BLaER1 (cell line): Measurements from ENCODE around the gene FCER2.

Source experiments
- H3K27ac ChIP-seq: shearing (Covaris generic); formaldehyde crosslinking; 2 replicates; pipeline ENCODE4 v1.8.1; 2022
- H3K27me3 ChIP-seq: shearing (Covaris generic); formaldehyde crosslinking; 2 replicates; pipeline ENCODE4 v1.8.1; 2022
- H3K36me3 ChIP-seq: shearing (Covaris generic); formaldehyde crosslinking; 2 replicates; pipeline ENCODE4 v1.8.1; 2022
- H3K4me1 ChIP-seq: shearing (Covaris generic); formaldehyde crosslinking; 2 replicates; pipeline ENCODE4 v1.8.1; 2022
- H3K4me2 ChIP-seq: shearing (Covaris generic); formaldehyde crosslinking; 2 replicates; pipeline ENCODE4 v1.8.1; 2022
- H3K4me3 ChIP-seq: shearing (Covaris generic); formaldehyde crosslinking; 2 replicates; pipeline ENCODE4 v1.8.1; 2022
- H3K9ac ChIP-seq: shearing (Covaris generic); formaldehyde crosslinking; 2 replicates; pipeline ENCODE4 v1.8.1; 2022
- H3K9me3 ChIP-seq: shearing (Covaris generic); formaldehyde crosslinking; 2 replicates; pipeline ENCODE4 v1.8.1; 2022
- H4K20me1 ChIP-seq: shearing (Covaris generic); formaldehyde crosslinking; 2 replicates; pipeline ENCODE4 v1.8.1; 2022
- Cebpa-rat ChIP-seq: shearing (Covaris generic); IDR thresholded peaks from 2 replicates; pipeline ENCODE4 v1.8.1; 2022

The FCER2 gene

DNA sequence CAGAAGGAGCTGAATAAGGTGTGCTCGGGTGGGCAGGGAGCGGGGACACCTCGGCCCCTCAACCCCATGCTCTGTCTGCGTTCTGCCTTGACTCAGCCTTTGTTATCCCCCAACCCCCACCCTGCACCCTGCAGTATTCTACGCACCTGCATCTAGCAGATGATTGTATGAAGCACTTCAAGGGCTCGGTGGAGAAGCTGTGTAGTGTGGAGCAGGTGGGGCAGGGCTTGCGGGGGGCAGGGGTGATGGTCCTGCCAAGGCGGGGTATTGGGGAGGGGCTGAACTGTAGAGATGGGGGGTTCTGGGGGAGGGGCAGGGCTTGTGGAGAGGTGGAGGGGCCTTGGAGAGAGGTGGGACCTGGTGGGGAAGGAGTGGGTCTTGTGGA, 58.9 kb downstream of the FCER2 start:
- no peaks in the 10 kb centered on the region for H3K9me3 ChIP-seq
- no peak overlapping the region for H3K27ac ChIP-seq
- TF ChIP-seq Cebpa-rat: no peak
- no peak overlapping the region for H3K4me2 ChIP-seq
- no peaks in the 10 kb centered on the region for H3K27me3 ChIP-seq
- peaks cover 15% of the 10 kb centered on the region; the same call in 1 of the 2 replicates for H4K20me1 ChIP-seq
- no peak overlapping the region for H3K9ac ChIP-seq
- peaks cover 8% of the 10 kb centered on the region for H3K4me1 ChIP-seq
- peaks cover 75% of the 10 kb centered on the region for H3K36me3 ChIP-seq
- no peak overlapping the region for H3K4me3 ChIP-seq

DNA sequence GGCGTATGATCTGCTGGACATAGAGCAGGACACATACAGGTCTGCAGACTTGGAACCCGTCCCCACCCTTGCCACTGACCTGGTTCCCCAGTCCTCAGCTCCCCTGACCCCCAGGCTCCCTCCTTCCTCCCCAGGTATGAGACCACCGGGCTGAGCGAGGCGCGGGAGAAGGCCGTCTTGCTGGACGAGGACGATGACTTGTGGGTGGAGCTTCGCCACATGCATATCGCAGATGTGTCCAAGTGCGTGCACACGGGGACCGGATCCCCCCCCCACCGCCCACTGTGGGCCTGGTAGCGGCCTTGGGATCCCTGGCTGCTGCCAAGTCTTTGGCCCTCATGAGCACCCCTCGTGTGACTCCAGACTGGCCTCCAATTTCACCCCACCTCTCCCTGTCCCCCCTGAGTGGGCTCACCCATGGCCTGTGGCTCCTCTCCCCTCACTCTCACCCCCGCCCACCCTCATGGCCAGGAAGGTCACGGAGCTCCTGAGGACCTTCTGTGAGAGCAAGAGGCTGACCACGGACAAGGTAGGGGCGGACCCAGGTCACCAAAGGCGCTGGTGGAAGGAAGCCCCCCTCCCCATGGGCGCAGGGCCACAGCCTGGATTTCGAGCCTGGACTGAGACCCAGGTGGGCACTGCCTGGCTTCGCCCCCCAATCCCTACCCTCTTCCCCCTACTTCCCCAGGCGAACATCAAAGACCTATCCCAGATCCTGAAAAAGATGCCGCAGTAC, 59.5 kb downstream of the FCER2 start:
- no peaks in the 10 kb centered on the region for H3K9me3 ChIP-seq
- H3K4me3 ChIP-seq: no peak overlapping the region
- no peak overlapping the region for H3K4me2 ChIP-seq
- H3K27me3 ChIP-seq: no peaks in the 10 kb centered on the region
- H4K20me1 ChIP-seq: peaks cover 15% of the 10 kb centered on the region; the same call in 1 of the 2 replicates
- no peak for TF ChIP-seq Cebpa-rat
- peaks cover 70% of the 10 kb centered on the region for H3K36me3 ChIP-seq
- H3K9ac ChIP-seq: no peak overlapping the region
- H3K27ac ChIP-seq: no peak overlapping the region
- peaks cover 14% of the 10 kb centered on the region for H3K4me1 ChIP-seq

DNA sequence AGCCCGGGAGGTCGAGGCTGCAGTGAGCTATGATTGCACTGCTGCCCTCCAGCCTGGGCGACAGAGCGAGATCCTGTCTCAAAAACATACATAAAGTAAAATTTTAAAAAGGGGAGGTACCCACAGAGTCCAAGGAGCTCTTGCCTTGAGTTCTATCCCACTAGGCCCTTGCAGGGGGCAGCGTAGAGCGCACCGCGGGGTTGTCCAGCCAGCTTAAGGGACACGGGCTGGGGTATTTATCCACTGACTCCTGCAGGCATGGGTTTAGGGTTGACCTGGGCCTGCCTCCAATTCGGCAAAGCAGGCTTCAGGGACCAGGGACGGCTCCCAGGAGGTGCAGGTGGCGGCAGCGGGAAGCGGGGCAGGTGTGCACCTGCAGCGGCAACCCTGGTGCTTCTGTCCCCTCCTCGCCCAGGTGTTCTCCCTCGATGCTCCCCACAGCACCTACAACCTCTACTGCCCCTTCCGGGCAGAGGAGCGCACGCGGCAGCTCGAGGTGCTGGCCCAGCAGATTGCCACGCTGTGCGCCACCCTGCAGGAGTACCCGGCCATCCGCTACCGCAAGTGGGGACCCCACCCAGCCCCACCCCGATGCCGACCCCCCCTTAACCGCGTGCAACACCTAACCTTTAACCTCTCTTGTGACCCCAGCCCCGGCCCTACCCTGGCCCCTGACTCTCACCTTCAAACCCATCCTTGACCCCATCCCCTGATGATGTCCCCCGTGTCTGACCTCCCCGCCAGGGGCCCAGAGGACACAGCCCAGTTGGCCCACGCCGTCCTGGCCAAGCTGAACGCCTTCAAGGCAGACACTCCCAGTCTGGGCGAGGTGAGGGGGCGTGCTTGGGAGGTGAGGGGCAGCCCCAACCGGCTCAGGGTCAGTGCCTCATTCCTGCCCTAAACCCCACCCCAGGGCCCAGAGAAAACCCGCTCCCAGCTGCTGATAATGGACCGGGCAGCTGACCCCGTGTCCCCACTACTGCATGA, 60.3 kb downstream of the FCER2 start:
- H3K4me1 ChIP-seq: peaks cover 17% of the 10 kb centered on the region
- no peak overlapping the region for H3K4me2 ChIP-seq
- no peaks in the 10 kb centered on the region for H3K9me3 ChIP-seq
- no peak overlapping the region for H3K9ac ChIP-seq
- no peaks in the 10 kb centered on the region for H3K27me3 ChIP-seq
- TF ChIP-seq Cebpa-rat: no peak
- no peak overlapping the region for H3K27ac ChIP-seq
- H3K36me3 ChIP-seq: peaks cover 61% of the 10 kb centered on the region
- H4K20me1 ChIP-seq: peaks cover 15% of the 10 kb centered on the region; the same call in 1 of the 2 replicates
- H3K4me3 ChIP-seq: no peak overlapping the region

DNA sequence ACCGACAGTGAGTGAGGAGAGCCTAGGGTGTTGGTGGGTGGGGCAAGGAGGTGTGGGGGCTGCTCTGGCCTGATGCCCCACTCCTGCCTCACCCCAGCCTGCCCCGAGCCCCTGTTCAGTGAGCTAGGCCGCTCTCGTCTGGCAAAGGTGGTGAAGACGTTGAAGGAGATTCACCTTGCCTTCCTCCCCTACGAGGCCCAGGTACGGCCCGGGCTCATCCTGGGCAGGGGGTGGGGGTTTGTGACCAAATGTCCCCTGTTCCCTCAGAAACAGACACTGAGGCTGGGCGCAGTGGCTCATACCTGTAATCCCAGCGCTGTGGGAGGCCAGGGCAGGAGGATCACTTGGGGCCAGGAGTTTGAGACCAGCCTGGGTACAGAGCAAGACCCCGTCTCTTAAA, 61.1 kb downstream of the FCER2 start:
- Histone ChIP-seq H3K9me3 (no peaks in the 10 kb centered on the region), H3K4me1 (peaks cover 25% of the 10 kb centered on the region), H3K36me3 (peaks cover 54% of the 10 kb centered on the region)

DNA sequence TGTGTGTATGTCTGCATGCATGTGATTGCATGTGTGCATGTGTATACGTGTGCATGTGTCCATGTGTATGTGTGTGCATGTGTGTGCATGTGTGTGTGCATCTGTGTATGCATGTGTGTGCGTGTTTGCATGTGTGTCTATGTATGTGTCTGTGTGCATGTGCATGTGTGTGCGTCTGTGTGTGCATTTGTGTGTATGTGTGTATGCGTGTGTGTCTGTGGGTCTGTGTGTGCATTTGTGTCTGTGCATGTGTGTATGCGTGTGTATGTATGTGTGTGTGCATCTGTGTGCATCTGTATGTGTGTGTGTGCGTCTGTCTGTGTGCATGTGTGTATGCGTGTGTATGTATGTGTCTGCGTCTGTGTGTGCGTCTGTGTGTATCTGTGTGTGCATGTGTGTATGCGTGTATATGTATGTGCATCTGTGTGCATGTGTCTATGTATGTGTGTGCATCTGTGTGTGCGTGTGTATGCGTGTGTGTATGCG, 62.0 kb downstream of the FCER2 start:
- peaks cover 47% of the 10 kb centered on the region for H3K36me3 ChIP-seq
- no peaks in the 10 kb centered on the region for H3K9me3 ChIP-seq

More for the DNA sequence above, 61.1 kb downstream of the FCER2 start:
- Histone ChIP-seq H3K9ac (no peak overlapping the region), H3K4me3 (no peak overlapping the region), H3K27ac (no peak overlapping the region), H3K27me3 (no peaks in the 10 kb centered on the region), H3K4me2 (no peak overlapping the region), H4K20me1 (peaks cover 15% of the 10 kb centered on the region; the same call in 1 of the 2 replicates)
- no peak for TF ChIP-seq Cebpa-rat

DNA sequence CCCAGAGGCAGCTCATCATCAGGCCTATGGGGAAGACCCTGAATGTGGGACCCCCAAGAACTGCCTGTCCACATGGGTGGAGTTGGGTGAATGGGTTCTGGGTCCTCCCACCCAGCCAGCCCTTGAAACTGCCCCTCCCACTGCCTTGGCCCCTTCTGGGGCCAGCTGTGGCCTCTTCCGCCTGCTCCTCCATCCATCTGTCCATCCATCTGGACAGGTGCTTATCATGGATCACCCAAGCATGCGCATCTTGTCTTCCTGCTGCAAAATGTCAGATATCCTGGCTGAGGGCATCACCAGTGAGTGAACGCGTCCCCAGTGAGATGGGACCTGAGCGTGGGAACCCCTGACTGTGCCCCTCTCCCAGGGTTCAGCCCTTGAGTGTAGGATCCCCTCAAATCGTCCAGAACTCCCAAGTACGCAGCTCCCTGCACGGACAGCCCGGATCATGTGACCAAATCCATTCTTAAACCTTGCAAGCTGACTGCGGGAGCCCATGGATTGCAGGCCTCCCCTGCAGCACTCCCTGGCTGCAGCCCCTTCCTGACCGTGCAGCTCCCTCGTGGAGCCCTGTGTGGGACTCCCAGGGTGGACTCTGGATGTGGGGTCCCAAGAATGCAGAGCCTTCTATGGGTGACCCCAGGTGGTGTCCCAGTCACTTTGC, 63.0 kb downstream of the FCER2 start:
- no peak for TF ChIP-seq Cebpa-rat
- no peak overlapping the region for H3K4me3 ChIP-seq

More for the DNA sequence above, 62.0 kb downstream of the FCER2 start:
- peaks cover 15% of the 10 kb centered on the region; the same call in 1 of the 2 replicates for H4K20me1 ChIP-seq
- H3K4me1 ChIP-seq: peaks cover 34% of the 10 kb centered on the region
- no peak overlapping the region for H3K4me2 ChIP-seq
- no peak overlapping the region for H3K9ac ChIP-seq
- no peaks in the 10 kb centered on the region for H3K27me3 ChIP-seq
- no peak overlapping the region for H3K4me3 ChIP-seq
- H3K27ac ChIP-seq: no peak overlapping the region
- TF ChIP-seq Cebpa-rat: no peak

More for the DNA sequence above, 63.0 kb downstream of the FCER2 start:
- peaks cover 37% of the 10 kb centered on the region; the same call in 1 of the 2 replicates for H3K36me3 ChIP-seq
- no peak overlapping the region for H3K9ac ChIP-seq
- H3K27ac ChIP-seq: no peak overlapping the region
- H3K27me3 ChIP-seq: no peaks in the 10 kb centered on the region
- no peaks in the 10 kb centered on the region for H3K9me3 ChIP-seq
- H4K20me1 ChIP-seq: peaks cover 15% of the 10 kb centered on the region; the same call in 1 of the 2 replicates
- peaks cover 44% of the 10 kb centered on the region for H3K4me1 ChIP-seq
- H3K4me2 ChIP-seq: no peak overlapping the region
